22Rv1 (cell line): Measurements from ENCODE around the gene ATP10B.

Experiments
- ZFX ChIP-seq: fragments of 450-650 bp; IDR thresholded peaks from 2 replicates; pipeline ENCODE4 v1.6.1; 2017; ENCODE audit warnings: antibody characterized with exemption, borderline replicate concordance
- TF ChIP-seq, protein P1 (sequence below): fragments of 450-650 bp; IDR thresholded peaks from 2 replicates; pipeline ENCODE4 v1.5.1; 2017; ENCODE audit warnings: mild to moderate bottlenecking

- TF ChIP-seq, protein P1, sequence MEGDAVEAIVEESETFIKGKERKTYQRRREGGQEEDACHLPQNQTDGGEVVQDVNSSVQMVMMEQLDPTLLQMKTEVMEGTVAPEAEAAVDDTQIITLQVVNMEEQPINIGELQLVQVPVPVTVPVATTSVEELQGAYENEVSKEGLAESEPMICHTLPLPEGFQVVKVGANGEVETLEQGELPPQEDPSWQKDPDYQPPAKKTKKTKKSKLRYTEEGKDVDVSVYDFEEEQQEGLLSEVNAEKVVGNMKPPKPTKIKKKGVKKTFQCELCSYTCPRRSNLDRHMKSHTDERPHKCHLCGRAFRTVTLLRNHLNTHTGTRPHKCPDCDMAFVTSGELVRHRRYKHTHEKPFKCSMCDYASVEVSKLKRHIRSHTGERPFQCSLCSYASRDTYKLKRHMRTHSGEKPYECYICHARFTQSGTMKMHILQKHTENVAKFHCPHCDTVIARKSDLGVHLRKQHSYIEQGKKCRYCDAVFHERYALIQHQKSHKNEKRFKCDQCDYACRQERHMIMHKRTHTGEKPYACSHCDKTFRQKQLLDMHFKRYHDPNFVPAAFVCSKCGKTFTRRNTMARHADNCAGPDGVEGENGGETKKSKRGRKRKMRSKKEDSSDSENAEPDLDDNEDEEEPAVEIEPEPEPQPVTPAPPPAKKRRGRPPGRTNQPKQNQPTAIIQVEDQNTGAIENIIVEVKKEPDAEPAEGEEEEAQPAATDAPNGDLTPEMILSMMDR, result no peak
- no peak for TF ChIP-seq ZFX
These were observed 59.1 kb downstream of the ATP10B start for GRCh38 chr5:160792732-160793529.
